Neural progenitor cell (in vitro differentiated cells): ENCODE measurements around the gene FBRSL1.

Source experiments
- CTCF ChIP-seq: fragments of 200-600 bp; sonication (generic); IDR thresholded peaks from 2 replicates; pipeline ENCODE4 v1.5.1; 2017; ENCODE audit warnings: antibody characterized with exemption, mild to moderate bottlenecking
- EZH2 ChIP-seq: fragments of 200-600 bp; sonication (generic); IDR thresholded peaks from 2 replicates; pipeline ENCODE4 v1.6.1; 2017; ENCODE audit warnings: antibody characterized with exemption, mild to moderate bottlenecking, moderate library complexity
- EZH2phosphoT487 ChIP-seq: fragments of 200-600 bp; sonication (generic); IDR thresholded peaks from 2 replicates; pipeline ENCODE4 v1.6.1; 2017; ENCODE audit warnings: antibody characterized with exemption

- TF ChIP-seq CTCF (no peak), EZH2 (no peak), EZH2phosphoT487 (no peak)
These were observed 46.9 kb upstream of the FBRSL1 start for GRCh38 chr12:132443091-132443490.
